Ovary (tissue), 9 donors: ENCODE results near the gene ETFA. TPM values are rescaled to one million over a fixed set of nuclear protein-coding genes. Genes with fewer than 3 reads are reported as not detected.

Experiments
- DNase-seq, 5 donors: peaks; one replicate each; pipeline ENCODE4 v3.0.0-alpha.2; 2019 to 2020
- H3K27ac ChIP-seq, 2 donors: fragments of 200-600 bp; one replicate each; pipeline versions ENCODE4 v1.5.1 to v1.8.0; 2019 to 2022
- H3K27me3 ChIP-seq: fragments of 200-600 bp; one replicate; pipeline ENCODE4 v1.8.0; 2022
- H3K36me3 ChIP-seq: fragments of 200-600 bp; sonication (generic); one replicate; pipeline ENCODE4 v1.5.1; 2019
- H3K4me1 ChIP-seq: one replicate; pipeline ENCODE4 v1.8.1; 2013; ENCODE audit warnings: mild to moderate bottlenecking, moderate library complexity; ENCODE audit not compliant: insufficient read depth
- H3K4me3 ChIP-seq: fragments of 200-600 bp; sonication (generic); one replicate; pipeline ENCODE4 v1.5.1; 2017
- H3K9me3 ChIP-seq, 2 donors: fragments of 200-600 bp in 1 of 2; sonication (generic) in 1 of 2; one replicate each; pipeline versions ENCODE4 v1.5.1 to v1.8.1; 2013 to 2019; ENCODE audit warnings: mild to moderate bottlenecking in 1 of 2, moderate library complexity in 1 of 2
- EP300 ChIP-seq: sonication (generic); formaldehyde crosslinking; IDR thresholded peaks from one replicate; pipeline ENCODE4 v1.6.1; 2017; ENCODE audit warnings: antibody characterized with exemption
- POLR2A ChIP-seq: fragments of 450-650 bp; IDR thresholded peaks from one replicate; pipeline ENCODE4 v1.6.1; 2017; ENCODE audit warnings: antibody characterized with exemption, mild to moderate bottlenecking, moderate library complexity
- WGBS, 3 donors: extraction: QIAGEN DNeasy Blood & Tissue Kit in 1 of 3; methylation state at CpG; one replicate each; pipeline versions ENCODE4 v1.1.5 to v1.1.7; 2013 to 2017; 5-methylcytosine and 5-hydroxymethylcytosine counted together
- intact Hi-C, 4 donors: fragments of 100-400 bp; cut with DNase I; formaldehyde crosslinking; loops; one replicate each; pipeline versions ENCODE4 v1.11.0 to v1.15.1; 2022 to 2023
- polyA plus RNA-seq, 2 donors: library from polyadenylated mRNA; stranded (reverse); fragments of 200-250 nt in 1 of 2; fragments of 350-450 nt in 1 of 2; fragmentation: Illumina TruSeq in 1 of 2; extraction: RNeasy Lipid Tissue Mini Kit (QIAGEN cat#74804) in 1 of 2; gene quantifications; one replicate each; pipeline ENCODE4 v1.2.3, GENCODE V29; 2013 to 2014
- total RNA-seq, 7 donors: library from RNA; depleted of rRNA in 2 of 7; stranded (reverse); fragments of >200 nt in 2 of 7; fragmentation: NEBNext Ultra II Directional in 3 of 7; extraction: Animal tissue kit (Norgen Biotek cat#: 25700) in 3 of 7; gene quantifications; one replicate each; pipeline versions ENCODE4 v1.1.0 to v1.2.4, GENCODE V29; 2016 to 2023
- TF ChIP-seq, protein P1 (sequence below), 3 donors: fragments of 450-650 bp in 2 of 3; fragments of 200-600 bp in 1 of 3; IDR thresholded peaks; one replicate each; pipeline versions ENCODE4 v1.5.1 to v1.8.0; 2016 to 2022; ENCODE audit warnings: antibody characterized with exemption in 3 of 3, mild to moderate bottlenecking in 1 of 3
- donor health status: DM: no; HTN: no; CAD: no; lungs with moderate emphysema.
- donor health status: DM: no; HTN: no; CAD: no.
- donor health status: Bipolar disorder and iron deficiency.
- donor health status: DM: yes; HTN: yes; CAD: no.
- donor health status: DM: no; HTN: no; CAD: no.
- donor health status: DM: yes; HTN: yes; CAD: no.

Gene ETFA
- total and polyA plus RNA-seq, 9 donors, result 45.8 to 97.4 (median 71.7) TPM

- intact Hi-C loops, result loop anchor here in 1 of 4 donors (5.0 kb wide), 1 partner anchor 153 kb away; no protein-coding TSS in a partner anchor
- Histone ChIP-seq H3K4me3 (no peak overlapping the region), H3K36me3 (no peaks in the 10 kb centered on the region), H3K27me3 (peaks cover 11% of the 10 kb centered on the region), H3K9me3 (no peaks in the 10 kb centered on the region), H3K4me1 (peaks cover 13% of the 10 kb centered on the region), H3K27ac (no peak overlapping the region)
- WGBS, 3 donors, result 22 to 32% (median 31%) methylated on average over 3 of the region's 3 CpGs
- no peak for TF ChIP-seq EP300
- TF ChIP-seq, protein P1, sequence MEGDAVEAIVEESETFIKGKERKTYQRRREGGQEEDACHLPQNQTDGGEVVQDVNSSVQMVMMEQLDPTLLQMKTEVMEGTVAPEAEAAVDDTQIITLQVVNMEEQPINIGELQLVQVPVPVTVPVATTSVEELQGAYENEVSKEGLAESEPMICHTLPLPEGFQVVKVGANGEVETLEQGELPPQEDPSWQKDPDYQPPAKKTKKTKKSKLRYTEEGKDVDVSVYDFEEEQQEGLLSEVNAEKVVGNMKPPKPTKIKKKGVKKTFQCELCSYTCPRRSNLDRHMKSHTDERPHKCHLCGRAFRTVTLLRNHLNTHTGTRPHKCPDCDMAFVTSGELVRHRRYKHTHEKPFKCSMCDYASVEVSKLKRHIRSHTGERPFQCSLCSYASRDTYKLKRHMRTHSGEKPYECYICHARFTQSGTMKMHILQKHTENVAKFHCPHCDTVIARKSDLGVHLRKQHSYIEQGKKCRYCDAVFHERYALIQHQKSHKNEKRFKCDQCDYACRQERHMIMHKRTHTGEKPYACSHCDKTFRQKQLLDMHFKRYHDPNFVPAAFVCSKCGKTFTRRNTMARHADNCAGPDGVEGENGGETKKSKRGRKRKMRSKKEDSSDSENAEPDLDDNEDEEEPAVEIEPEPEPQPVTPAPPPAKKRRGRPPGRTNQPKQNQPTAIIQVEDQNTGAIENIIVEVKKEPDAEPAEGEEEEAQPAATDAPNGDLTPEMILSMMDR (IDR thresholded peaks at IDR 0.05), result no peak
- no peak for TF ChIP-seq POLR2A
- no peak for DNase-seq
Measured at GRCh38 chr15:76344893-76345582, 33.8 kb upstream of the ETFA start.

GRCh38 chr15:76343313-76343996 lies 32.2 kb upstream of the ETFA start:
- Histone ChIP-seq H3K4me3 (no peak overlapping the region), H3K9me3 (no peaks in the 10 kb centered on the region), H3K4me1 (peaks cover 15% of the 10 kb centered on the region), H3K27me3 (peaks cover 24% of the 10 kb centered on the region), H3K27ac (no peak overlapping the region), H3K36me3 (no peaks in the 10 kb centered on the region)
- WGBS, 3 donors, result 28 to 32% (median 29%) methylated on average over 16 of the region's 16 CpGs
- TF ChIP-seq, protein P1 (IDR thresholded peaks at IDR 0.05), result no peak
- TF ChIP-seq POLR2A (no peak), EP300 (no peak)
- DNase-seq, result no peak
- intact Hi-C loops, result loop anchor here in 1 of 4 donors (5.0 kb wide), 1 partner anchor 151 kb away; no protein-coding TSS in a partner anchor

GRCh38 chr15:76342382-76343201 lies 31.3 kb upstream of the ETFA start:
- Histone ChIP-seq H3K27me3 (peaks cover 26% of the 10 kb centered on the region), H3K36me3 (no peaks in the 10 kb centered on the region), H3K4me1 (peaks cover 18% of the 10 kb centered on the region), H3K27ac (no peak overlapping the region), H3K4me3 (no peak overlapping the region), H3K9me3 (no peaks in the 10 kb centered on the region)
- DNase-seq, result no peak
- intact Hi-C loops, result loop anchor here in 1 of 4 donors (5.0 kb wide), 1 partner anchor 150 kb away; no protein-coding TSS in a partner anchor
- 6 to 7% (median 7%) methylated on average over 52 to 87 of the region's 87 CpGs for WGBS, 3 donors
- TF ChIP-seq POLR2A, result no peak
- TF ChIP-seq EP300, result no peak
- TF ChIP-seq, protein P1 (IDR thresholded peaks at IDR 0.05), result no peak

DNA sequence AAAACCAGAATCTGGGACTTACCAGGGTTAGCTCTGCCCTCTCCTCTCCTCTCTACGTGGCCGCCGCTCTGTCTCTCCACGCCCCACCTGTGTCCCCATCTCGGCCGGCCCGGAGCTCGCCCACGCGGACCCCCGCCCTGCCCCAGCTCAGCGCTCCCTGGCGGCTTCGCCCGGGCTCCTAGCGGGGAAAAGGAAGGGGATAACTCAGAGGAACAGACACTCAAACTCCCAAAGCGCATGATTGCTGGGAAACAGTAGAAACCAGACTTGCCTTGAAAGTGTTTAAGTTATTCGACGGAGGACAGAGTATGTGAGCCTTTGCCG lies 30.8 kb upstream of the ETFA start:
- DNase-seq, result no peak
- 1 to 6% (median 3%) methylated on average over 20 of the region's 20 CpGs for whole genome bisulfite sequencing, 3 donors
- Histone ChIP-seq H3K27me3 (peaks cover 28% of the 10 kb centered on the region), H3K36me3 (no peaks in the 10 kb centered on the region), H3K27ac (no peak overlapping the region), H3K4me1 (peaks cover 19% of the 10 kb centered on the region), H3K9me3 (no peaks in the 10 kb centered on the region), H3K4me3 (no peak overlapping the region)
- intact Hi-C loops, result loop anchor here in 1 of 4 donors (5.0 kb wide), 1 partner anchor 150 kb away; no protein-coding TSS in a partner anchor
- TF ChIP-seq, protein P1 (IDR thresholded peaks at IDR 0.05), result no peak
- TF ChIP-seq POLR2A (no peak), EP300 (no peak)
